ENCODE measurements around the gene CREB5.
"Not testable (repeated sequence)": the region's sequence is repeated elsewhere in the genome, so short reads cannot be mapped to it uniquely, and the experiment has no call there.

Gene CREB5

DNA sequence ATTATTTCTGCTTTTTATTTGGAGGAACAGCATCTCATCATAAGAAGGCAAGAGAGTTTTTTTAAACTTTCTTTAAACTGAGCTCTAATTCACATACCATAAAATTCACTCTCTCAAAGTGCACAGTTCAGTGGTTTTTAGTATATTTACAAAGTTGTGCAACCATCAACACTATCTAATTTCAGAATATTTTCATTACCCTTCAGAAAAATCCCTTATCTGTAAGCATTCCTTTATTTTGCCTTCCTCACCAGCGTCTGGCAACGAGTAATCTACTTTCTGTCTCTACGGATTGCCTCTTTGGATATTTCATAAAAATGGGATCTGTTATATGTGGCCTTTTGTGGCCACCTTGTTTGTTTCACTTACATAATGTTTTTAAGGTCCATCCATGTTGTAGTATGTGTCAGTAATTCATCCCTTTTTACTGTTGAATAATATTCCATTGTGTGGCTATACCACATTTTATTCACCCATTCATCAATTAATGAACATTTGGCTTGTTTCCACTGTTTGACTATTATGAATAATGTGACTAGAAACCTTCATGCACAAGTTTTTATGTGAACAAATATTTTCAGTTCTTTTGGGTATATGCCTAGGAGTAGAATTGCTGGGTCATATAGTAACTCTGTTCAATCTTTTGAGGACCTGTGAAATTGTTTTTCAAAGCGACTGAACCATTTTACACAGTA, 364.3 kb downstream of the CREB5 start:
- no peak for DNase-seq (ENCODE audit: low read depth in 2 of 2)

DNA sequence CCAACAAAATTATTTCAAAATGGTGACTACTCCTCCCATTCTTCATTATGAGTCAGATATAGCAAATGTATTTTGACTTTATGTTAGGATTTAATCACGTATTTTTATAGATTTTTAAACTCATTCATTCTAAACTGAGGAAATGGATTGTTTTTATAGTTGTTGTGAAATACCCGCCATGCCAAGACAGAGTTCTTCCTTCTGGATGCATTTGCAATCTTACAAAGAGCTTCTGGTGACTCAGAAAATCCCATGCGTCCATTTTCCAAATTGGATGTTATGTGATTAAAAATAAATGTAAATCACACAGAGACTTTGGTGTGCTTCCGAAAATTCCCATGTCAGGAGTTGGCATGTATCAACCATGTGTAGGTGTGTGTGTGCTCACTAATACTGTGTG, 366.5 kb downstream of the CREB5 start:
- no peak for DNase-seq (ENCODE audit: low read depth in 2 of 2)

DNA sequence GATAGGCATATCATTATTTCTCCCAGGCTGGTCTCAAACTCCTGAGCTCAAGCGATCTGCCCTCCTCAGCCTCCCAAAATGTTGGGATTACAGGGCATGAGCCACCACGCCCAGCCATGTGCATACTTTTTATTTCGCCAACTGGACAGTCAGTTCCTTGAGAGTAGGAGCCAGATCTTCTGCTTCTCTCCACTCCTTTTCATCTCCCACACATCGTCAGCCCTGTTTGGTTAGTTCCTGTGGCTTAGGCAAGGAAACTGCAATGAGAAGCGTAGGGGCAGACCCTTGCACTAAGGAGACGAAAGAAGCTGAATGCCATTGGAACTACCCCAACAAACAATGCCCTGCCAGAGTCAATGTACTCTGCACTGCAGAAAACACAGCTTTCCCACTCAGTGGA, 367.6 kb downstream of the CREB5 start:
- no peak for DNase-seq (ENCODE audit: low read depth in 2 of 2)

DNA sequence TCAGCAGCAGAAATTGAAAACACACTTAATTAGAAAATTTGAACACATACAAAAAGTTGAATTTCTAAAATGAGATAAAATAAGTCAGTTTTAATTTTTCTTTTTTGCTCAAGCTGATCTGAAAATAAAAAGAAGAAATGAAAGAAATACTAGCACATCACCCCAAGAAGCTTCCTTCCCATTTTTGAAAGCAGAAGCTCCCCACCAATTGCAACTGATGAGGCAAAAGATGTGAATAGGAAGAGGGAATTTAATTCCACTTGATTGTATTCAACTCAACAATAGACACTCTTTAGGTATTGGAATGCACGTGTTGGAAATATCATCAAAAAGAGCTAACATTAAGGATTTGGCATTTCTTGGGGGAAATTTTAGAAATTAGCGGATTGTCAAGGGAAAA, 370.0 kb downstream of the CREB5 start:
- no peak for DNase-seq (ENCODE audit: low read depth in 2 of 2)

DNA sequence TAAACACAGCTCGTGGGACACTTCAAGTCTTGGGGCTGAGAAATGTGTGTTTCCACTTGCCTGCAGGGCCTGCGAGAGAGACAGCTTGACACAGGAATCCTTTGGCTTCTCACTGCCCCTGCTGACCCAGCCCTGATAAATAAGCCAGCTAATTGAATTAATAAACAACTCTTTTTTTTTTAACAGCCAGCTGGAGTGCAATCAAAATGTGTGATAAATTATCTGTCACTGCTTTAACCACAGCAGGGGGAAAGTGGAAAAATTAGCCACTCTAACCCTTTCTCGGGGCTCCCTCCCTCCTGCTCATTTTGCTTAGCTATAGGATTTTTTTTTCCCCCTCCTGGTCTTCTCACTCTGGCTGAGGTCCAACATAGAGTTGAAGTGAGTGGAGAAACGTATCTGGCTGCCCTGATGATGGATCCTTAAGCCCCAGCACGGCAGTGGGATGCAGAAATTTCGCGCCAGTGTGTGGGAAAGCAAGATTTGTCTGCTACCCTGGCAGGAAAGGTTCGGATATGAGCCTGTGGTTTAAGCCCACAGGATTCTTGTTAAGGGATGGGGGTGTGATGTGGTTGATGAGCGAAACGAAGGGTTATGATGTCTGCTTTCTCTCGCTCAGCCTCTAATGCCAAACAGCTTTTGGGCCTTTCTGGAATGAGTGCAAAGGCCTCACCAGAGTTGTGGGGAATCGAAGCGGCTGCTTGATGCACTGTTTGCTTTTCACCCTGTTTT, 372.0 kb downstream of the CREB5 start:
- no peak for DNase-seq (ENCODE audit: low read depth in 2 of 2)

DNA sequence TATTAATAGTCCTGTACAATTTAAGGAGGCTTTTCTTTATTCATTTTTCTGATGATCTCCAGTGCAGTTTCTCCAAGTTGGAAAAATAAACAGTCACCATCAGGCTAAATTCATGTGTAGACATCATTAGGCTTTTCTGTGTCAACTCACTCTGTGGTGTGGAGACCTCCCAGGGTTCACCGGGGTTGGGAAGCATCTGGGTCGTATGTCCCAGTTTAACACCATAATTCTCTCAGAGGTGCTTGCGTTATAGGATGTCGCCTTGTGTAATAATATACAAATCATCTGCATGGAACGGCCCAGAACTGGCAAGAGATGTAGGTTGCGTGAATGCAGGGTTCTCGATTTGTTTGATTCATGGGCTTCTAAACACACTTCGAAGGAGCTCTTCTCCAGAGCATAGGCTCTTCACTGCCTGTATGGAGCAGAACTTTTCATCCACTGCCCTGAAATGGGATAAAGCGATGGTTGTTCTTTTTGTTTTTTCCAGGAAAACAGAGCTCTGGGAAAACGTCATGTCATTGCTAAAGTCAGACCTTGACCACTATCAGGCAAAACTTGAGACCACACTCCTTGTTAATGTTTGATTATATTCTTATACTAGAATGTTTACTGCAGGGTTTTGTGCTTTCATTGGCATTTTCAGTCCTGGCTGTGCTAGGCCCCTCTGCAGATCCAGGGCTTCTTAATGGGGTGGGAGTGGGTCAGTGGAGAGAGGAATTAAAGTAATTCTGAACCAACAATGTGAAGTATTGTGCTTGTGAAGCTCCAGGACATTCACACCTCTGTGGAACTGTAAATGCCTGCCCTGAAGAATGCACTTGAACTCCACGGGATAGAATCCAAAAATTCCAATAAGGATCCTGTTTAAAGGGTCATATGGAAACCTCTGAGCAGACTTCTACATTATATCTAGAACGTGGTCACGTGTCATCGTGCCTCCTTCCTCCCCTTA, 373.0 kb downstream of the CREB5 start:
- DNase-seq (ENCODE audit: low read depth in 2 of 2), result no peak

DNA sequence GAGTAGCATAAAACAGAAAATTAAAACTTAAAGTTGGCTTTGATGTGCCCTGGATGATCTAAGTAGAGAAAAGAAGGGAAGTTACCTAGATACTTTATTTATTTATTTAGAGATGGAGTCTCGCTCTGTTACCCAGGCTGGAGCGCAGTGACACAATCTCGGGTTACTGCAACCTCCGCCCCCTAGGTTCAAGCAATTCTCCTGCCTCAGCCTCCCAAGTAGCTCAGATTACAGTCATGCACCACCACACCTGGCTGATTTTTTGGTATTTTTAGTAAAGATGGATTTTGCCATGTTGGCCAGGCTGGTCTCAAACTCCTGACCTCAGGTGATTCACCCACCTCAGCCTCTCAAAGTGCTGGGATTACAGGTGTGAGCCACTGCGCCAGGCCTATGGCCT, 373.8 kb downstream of the CREB5 start:
- not testable (repeated sequence) for DNase-seq (ENCODE audit: low read depth in 2 of 2)

DNA sequence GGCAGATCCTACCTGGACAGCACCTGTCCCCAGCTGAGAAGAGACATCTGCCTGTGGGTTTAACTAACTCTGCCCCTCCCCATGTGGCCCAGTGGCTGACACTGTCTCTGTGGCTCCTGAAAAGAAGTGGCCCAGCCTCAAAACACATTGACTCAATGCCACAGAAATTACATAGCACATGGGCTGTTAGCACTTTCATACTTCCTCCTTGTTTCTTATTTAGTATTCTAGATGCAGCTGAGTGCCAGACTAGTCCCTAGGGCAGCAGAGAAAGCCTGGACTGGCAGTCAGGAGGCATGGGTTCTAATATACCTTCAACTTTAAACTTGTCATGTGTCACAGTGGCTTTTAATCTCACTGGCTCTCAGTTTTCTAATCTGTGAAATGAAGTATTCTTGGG, 374.8 kb downstream of the CREB5 start:
- DNase-seq (ENCODE audit: low read depth in 2 of 2), result no peak

DNA sequence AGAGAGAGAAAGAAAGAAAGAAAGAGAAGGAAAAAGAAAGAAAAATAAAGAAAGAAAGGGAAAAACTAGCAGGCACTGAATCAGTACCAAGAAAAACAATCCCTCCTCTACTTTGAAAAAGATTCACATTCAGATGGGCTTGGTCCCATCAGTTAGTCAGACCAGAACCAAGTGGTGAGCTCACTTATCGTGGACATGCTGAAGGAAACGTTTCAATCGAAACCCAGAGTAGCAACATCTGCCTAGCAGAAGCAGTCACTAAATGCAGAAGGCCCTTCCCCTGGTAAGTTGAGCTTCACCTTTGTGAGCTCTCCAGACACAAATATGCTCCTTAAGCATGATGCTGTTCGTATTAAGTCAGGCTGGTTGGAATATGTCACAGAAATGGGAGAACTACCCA, 378.1 kb downstream of the CREB5 start:
- no peak for DNase-seq (ENCODE audit: low read depth in 2 of 2)

DNA sequence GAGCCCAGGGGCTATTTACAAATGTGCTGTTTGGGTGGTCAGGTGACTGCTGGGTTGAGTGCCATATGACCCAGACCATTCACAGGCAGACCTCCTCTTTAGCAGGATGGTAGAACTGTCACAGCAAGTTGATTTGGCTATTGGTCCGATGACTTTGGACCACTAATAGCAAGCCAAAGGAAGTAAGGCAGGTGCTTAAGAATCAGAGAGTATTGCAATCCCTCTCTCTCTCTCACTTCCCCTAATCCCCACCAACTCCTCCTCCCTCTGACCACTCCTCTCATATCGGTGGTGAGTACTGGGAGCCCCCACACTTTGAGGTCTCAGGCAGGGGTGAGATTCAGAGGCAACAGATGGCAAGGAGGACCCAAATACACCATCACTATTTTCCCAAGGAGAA, 380.5 kb downstream of the CREB5 start:
- DNase-seq (ENCODE audit: low read depth in 2 of 2), result no peak

DNA sequence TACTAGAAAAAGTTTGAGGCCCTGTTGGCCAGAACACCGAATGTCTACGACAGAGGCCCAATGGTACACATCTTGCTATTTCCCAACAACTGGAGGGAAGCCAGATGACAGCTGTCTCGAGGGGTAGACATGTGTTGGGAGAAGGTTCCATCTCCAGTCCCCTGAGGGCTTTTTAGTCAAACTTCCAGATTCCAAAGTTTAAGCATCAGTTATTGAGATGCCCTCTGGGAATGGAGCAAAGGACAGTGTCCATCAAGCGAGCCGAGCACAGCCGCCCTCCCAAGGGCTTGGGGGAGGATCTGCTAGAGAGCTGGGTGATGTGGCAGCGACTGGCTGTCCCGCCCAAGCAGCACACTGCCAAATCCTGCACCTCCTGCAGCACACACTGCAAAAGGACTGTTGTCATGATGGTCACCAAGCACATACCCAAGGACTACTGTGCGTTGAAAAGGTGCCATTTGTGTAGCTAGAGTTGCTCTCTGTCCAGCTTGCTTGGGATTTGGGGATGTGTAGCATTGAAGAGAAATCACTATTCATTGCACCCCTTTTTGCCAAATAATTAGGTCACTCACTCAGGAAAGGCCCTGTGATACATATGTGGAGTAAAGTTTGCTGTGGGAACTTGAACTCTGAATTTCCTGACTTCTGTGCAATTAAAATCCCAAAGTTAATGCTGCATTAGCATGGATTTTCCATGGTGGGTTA, 381.2 kb downstream of the CREB5 start:
- DNase-seq (ENCODE audit: low read depth in 2 of 2), result no peak

DNA sequence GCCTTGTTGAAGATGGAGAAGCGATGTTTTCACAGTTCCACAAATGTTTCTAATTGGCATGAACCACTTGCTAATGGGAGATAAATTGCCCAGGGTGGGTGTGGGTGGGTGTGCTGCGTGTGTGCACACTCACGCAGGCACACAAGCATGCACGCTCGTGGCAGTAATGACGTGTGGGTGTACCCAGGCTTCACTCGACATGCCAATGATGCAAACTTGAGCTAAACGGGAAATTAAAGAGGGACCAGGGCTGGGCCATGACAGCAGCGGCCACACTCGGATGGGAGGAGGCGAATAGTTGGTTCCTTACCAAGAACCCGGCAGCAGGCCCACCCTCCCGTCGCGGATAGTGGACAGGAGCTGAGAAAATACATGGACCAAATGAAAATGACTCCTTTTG, 386.0 kb downstream of the CREB5 start:
- no peak for DNase-seq (ENCODE audit: low read depth in 2 of 2)

DNA sequence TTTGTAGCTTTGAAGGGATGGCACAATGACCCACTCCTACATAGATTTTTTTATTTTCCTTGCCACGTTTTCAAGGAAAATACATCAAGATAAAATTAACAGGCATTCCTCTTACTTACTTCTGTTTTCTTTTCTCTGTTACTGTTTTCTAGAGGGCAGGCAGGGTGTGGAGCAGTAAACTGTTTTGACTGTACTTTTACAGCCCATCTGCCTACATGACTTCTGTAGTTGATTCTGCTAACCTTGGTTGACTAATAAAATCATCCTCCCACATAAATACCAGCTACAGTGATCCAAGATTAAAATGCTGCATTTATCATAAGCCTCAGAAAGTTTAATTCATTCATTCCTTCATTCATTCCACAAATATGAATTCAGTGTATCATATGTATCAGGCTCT, 387.3 kb downstream of the CREB5 start:
- DNase-seq (ENCODE audit: low read depth in 2 of 2), result no peak

DNA sequence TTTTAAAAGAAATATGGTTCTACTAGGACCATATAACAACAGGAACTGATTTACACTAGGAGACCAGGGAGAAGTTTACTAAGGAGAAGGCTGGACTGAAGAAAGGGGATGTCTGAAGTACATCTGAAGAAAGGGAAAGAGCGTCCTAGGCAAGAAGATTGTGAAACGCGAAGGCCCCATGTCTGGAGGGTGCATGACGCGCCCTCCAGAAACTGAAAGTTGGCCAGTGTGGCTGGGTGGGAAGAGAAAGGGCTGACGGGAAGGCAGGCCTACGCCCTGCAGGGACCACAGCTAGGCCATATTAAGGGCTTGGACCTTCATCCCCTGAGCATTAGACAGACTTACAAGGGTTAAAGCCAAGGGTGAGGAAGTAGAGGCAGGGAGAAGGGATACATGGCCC, 387.8 kb downstream of the CREB5 start:
- no peak for DNase-seq (ENCODE audit: low read depth in 2 of 2)

DNA sequence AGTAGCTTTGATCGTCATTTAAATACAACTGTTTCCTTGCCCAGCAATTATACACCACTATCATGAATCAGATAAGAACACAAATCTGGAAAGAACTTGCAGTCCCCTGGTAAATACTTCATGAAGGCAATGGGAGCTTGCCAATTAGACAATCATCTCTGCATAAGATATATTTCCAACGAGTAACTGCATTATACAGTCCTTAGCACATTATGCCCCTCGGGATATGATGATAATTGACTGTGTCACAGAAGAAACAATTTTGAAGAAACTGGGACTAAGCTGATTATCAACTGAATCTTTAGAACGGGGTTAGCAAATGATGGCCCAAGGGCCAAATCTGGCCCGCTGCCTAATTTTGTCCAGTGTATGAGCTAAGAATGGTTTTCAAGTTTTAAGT, 390.1 kb downstream of the CREB5 start:
- no peak for DNase-seq (ENCODE audit: low read depth in 2 of 2)

DNA sequence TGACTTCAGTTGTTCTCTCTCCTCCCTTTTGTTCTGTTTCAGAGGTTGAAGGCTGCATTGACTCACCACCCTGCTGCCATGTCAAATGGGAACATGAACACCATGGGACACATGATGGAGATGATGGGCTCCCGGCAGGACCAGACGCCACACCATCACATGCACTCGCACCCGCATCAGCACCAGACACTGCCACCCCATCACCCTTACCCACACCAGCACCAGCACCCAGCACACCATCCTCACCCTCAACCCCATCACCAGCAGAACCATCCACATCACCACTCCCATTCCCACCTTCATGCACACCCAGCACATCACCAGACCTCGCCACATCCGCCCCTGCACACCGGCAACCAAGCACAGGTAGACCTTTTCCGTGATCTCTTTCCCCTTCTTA, 391.8 kb downstream of the CREB5 start:
- no peak for DNase-seq (ENCODE audit: low read depth in 2 of 2)

DNA sequence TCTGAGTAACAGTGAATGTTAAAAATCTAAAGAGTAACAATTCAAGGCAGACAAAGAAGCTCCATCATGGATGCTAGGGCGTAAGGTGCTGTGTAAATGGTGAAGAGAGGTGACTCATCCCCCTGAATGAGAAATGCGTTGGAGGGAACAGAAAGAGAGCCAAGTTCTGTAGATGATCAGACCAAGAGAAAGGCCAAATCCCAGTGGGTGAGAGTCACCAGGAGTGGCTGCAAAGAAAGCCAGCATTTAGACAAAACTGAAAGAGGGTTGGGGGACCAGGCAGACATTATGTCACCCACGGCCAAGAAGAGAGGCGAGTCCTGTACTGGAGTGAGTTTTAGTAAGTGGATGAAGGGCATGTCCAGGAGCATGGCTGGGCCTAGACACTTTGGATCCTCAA, 392.7 kb downstream of the CREB5 start:
- no peak for DNase-seq (ENCODE audit: low read depth in 2 of 2)

DNA sequence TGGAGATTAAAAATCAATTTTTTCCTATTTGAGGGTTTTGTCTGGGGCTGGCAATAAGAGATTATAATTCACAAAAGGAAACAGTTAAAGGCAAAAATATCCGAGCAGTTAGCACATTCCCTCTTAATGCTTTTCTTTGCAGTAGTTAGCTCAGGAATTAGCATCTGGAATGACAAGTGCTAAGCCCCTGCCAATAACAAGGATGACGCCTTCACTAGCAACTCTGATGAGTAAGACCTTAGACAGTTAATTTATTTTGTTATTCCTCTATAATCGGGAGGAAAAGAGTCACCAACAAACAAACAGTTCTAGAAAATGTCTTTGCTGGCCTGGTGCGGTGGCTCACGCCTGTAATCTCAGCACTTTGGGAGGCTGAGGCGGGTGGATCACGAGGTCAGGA, 394.5 kb downstream of the CREB5 start:
- no peak for DNase-seq (ENCODE audit: low read depth in 2 of 2)

DNA sequence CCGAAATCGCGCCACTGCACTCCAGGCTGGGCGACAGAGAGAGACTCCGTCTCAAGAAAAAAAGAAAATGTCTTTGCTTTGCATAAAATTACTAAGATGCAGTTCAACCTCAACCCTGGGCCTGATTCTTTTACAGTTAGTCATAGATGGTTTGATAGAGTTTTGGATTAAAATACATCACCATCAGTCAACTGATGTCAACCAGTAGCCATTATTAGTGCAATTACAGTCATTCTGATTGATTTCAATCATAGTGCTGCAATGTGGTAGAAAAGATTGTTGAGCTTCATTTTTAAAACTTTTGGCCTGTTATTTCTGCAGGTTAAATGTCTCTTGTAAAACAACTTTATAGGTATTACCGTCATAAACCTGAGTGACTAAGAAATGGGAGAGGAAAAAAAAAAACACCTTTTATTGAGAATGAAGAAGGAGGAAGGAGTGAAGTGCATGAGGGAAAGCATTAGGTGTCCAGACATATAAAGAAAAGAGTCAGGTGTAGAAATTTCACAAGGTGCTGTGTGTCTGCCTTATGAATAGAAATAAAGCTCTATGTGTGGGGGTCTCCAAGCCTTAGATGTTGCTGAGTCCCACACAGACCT, 395.2 kb downstream of the CREB5 start:
- no peak for DNase-seq (ENCODE audit: low read depth in 2 of 2)

DNA sequence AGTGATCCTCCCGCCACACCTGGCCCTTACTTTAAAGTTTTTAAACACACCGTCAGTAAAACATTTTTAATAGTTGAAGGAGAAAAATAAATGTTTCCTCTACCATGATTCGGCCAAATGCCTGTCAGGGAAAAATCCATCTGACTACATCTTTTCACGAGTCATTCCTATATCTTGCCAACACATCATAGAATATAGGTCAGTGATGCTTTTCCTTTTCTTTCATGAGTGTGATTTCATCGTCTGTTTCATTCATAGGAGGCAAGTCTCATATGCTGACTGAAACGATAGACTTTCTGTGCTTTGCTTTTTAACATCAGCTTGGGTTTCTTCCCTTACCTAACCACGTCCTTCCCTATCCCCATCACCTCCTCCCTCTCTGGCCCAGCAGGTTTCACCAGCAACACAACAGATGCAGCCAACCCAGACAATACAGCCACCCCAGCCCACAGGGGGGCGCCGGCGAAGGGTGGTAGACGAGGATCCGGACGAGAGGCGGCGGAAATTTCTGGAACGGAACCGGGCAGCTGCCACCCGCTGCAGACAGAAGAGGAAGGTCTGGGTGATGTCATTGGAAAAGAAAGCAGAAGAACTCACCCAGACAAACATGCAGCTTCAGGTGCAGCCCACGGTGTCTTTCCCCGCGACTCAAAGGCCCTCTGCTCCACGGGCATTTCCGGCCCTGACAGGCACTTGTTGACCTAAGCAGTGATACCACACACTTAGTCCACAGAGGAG, 396.6 kb downstream of the CREB5 start:
- no peak for DNase-seq (ENCODE audit: low read depth in 2 of 2)

DNA sequence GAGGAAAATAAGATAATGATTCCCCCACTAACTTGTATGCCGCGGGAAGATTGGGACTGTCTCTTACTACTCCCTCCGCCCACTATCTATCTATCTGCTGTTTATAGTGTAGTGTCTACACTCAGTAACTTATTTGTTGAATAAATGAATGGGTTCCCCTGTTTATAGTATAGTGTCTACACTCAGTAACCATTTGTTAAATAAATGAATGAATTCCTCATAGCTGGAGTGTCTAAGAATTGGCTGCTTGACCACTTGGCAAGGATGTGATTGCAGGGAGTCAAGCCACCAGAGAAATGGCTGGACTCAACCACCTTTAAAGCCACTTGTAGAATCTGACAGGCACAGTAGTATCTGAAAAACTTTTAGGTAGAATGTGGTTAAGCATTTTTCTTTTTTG, 398.7 kb downstream of the CREB5 start:
- DNase-seq (ENCODE audit: low read depth in 2 of 2), result no peak
